ENCODE results near the gene DPP10.

- TF ChIP-seq CTCF (IDR thresholded peaks at IDR 0.05 in 8 of 11, conservative IDR thresholded peaks at IDR 0.05 in 3 of 11) (no peak), POLR2A (IDR thresholded peaks at IDR 0.05) (no peak), POLR2AphosphoS5 (IDR thresholded peaks at IDR 0.05) (no peak)
Measured at GRCh38 chr2:114864901-114865300, 422.5 kb downstream of the DPP10 start.
